SK-N-SH (cell line): ENCODE measurements around the gene SPINK8. TPM values are rescaled to one million over a fixed set of nuclear protein-coding genes. Genes with fewer than 3 reads are reported as not detected.

Experiments
- CTCF ChIA-PET: fragments of 300-600, 350-600 bp; formaldehyde crosslinking; extraction: SDS; loops from one replicate; lab custom pipeline; 2021; lab: Yijun Ruan, JAX
- POLR2A ChIA-PET: fragments of 350-600 bp; sonication (Branson Sonifier 250); formaldehyde crosslinking; extraction: SDS; loops from one replicate; lab custom pipeline; 2020; ENCODE audit warnings: antibody characterized with exemption, inconsistent platforms; lab: Yijun Ruan, JAX
- DNase-seq: peaks from one replicate; pipeline ENCODE4 v3.0.0; 2012
- H2AFZ ChIP-seq: fragments of 200-600 bp; sonication (generic); 2 replicates; pipeline ENCODE4 v1.8.1; 2016; ENCODE audit warnings: antibody characterized with exemption, mild to moderate bottlenecking, low read depth
- H3F3A ChIP-seq: fragments of 200-600 bp; sonication (generic); replicated peaks from 2 replicates; pipeline ENCODE3; 2016; ENCODE audit warnings: antibody characterized with exemption, mild to moderate bottlenecking; ENCODE audit not compliant: insufficient read depth
- H3K27ac ChIP-seq, 2 experiments: fragments of 200-500 bp in 1 of 2; fragments of 200-600 bp in 1 of 2; sonication (Bioruptor generic) in 1 of 2; sonication (generic), shearing (Covaris generic) in 1 of 2; 2 replicates each; pipeline versions ENCODE4 v1.5.1 to v1.6.1; 2014 to 2016; ENCODE audit warnings: low read depth in 2 of 2, inconsistent platforms in 1 of 2, low read length in 1 of 2, mild to moderate bottlenecking in 1 of 2, mixed read lengths in 1 of 2
- H3K27me3 ChIP-seq: fragments of 200-600 bp; sonication (generic), shearing (Covaris generic); 2 replicates; pipeline ENCODE4 v1.6.1; 2016; ENCODE audit warnings: mixed run types; ENCODE audit not compliant: insufficient read depth
- H3K36me3 ChIP-seq, 2 experiments: fragments of 200-500 bp in 1 of 2; fragments of 200-600 bp in 1 of 2; sonication (Bioruptor generic) in 1 of 2; sonication (generic) in 1 of 2; replicated peaks in 1 of 2; 2 replicates each; pipeline versions ENCODE3 to v1.5.1; 2014 to 2016; ENCODE audit warnings: low read length in 1 of 2, mild to moderate bottlenecking in 1 of 2; ENCODE audit not compliant: insufficient read depth in 2 of 2, control insufficient read depth in 1 of 2
- H3K4me1 ChIP-seq, 2 experiments: fragments of 200-500 bp in 1 of 2; fragments of 200-600 bp in 1 of 2; sonication (Bioruptor generic) in 1 of 2; sonication (generic), shearing (Covaris generic) in 1 of 2; 2 replicates each; pipeline versions ENCODE4 v1.5.1 to v1.6.1; 2014 to 2016; ENCODE audit warnings: low read depth in 1 of 2, low read length in 1 of 2, mixed run types in 1 of 2; ENCODE audit not compliant: insufficient read depth in 2 of 2, control insufficient read depth in 1 of 2
- H3K4me2 ChIP-seq: fragments of 200-600 bp; sonication (generic), shearing (Covaris generic); 2 replicates; pipeline ENCODE4 v1.6.1; 2017; ENCODE audit warnings: mixed run types
- H3K4me3 ChIP-seq, 2 experiments: fragments of 200-500 bp in 1 of 2; fragments of 200-600 bp in 1 of 2; sonication (Bioruptor generic) in 1 of 2; sonication (generic), shearing (Covaris generic) in 1 of 2; 2 replicates each; pipeline versions ENCODE4 v1.5.1 to v1.8.1; 2014 to 2016; ENCODE audit warnings: low read depth in 2 of 2, inconsistent platforms in 1 of 2, low read length in 1 of 2, mild to moderate bottlenecking in 1 of 2, mixed read lengths in 1 of 2, moderate library complexity in 1 of 2
- H3K79me2 ChIP-seq: fragments of 200-600 bp; sonication (generic); 2 replicates; pipeline ENCODE4 v1.8.1; 2017; ENCODE audit warnings: mild to moderate bottlenecking; ENCODE audit not compliant: insufficient read depth
- H3K9ac ChIP-seq: fragments of 200-600 bp; sonication (generic); 2 replicates; pipeline ENCODE4 v1.6.1; 2017; ENCODE audit warnings: mixed run types
- H3K9me2 ChIP-seq: fragments of 200-600 bp; sonication (generic); 2 replicates; pipeline ENCODE4 v1.6.1; 2017; ENCODE audit warnings: mixed run types
- H3K9me3 ChIP-seq: fragments of 200-600 bp; sonication (generic); 2 replicates; pipeline ENCODE4 v1.6.1; 2017; ENCODE audit warnings: mixed run types, mild to moderate bottlenecking, moderate library complexity
- H4K20me1 ChIP-seq: fragments of 200-600 bp; sonication (generic); 2 replicates; pipeline ENCODE4 v1.6.1; 2017; ENCODE audit warnings: mild to moderate bottlenecking, mixed run types; ENCODE audit not compliant: insufficient read depth
- ELF1 ChIP-seq: IDR thresholded peaks from 2 replicates; pipeline ENCODE4 v1.4.0; 2012
- EZH2phosphoT487 ChIP-seq: fragments of 200-600 bp; sonication (generic); IDR thresholded peaks from 2 replicates; pipeline ENCODE4 v1.6.1; 2017; ENCODE audit warnings: low read depth, mixed run types, mild to moderate bottlenecking, antibody characterized with exemption, moderate library complexity, borderline replicate concordance
- FOXM1 ChIP-seq: IDR thresholded peaks from 2 replicates; pipeline ENCODE4 v1.4.0; 2012; ENCODE audit warnings: low read depth, mild to moderate bottlenecking
- GABPA ChIP-seq: IDR thresholded peaks from 2 replicates; pipeline ENCODE4 v1.4.0; 2012; ENCODE audit warnings: low read depth, mild to moderate bottlenecking
- GATA2 ChIP-seq: sonication (generic); formaldehyde crosslinking; IDR thresholded peaks from 2 replicates; pipeline ENCODE4 v1.5.0; 2020; ENCODE audit warnings: mild to moderate bottlenecking, missing genetic modification reagents
- JUND ChIP-seq: IDR thresholded peaks from 2 replicates; pipeline ENCODE4 v1.4.0; 2012
- MEF2A ChIP-seq: IDR thresholded peaks from 2 replicates; pipeline ENCODE4 v1.4.0; 2012; ENCODE audit warnings: low read depth, borderline replicate concordance
- NFIC ChIP-seq: IDR thresholded peaks from 2 replicates; pipeline ENCODE4 v1.4.0; 2012; ENCODE audit warnings: borderline replicate concordance
- RFX5 ChIP-seq: IDR thresholded peaks from 2 replicates; pipeline ENCODE4 v1.6.1; 2012; ENCODE audit warnings: mild to moderate bottlenecking, improper control_type of control experiment, low read length
- WGBS: methylation state at CpG from one replicate; pipeline ENCODE4 v1.1.6; 2017; ENCODE audit warnings: low lambda C conversion rate; 5-methylcytosine and 5-hydroxymethylcytosine counted together
- polyA plus RNA-seq, 3 experiments: library from polyadenylated mRNA; depleted of rRNA; stranded (reverse); fragments of >200 nt; gene quantifications; 2 replicates each; pipeline ENCODE4 v1.2.3, GENCODE V29; 2012
- TF ChIP-seq, protein P1 (sequence below): IDR thresholded peaks from 2 replicates; pipeline ENCODE4 v1.4.0; 2012; ENCODE audit warnings: low read depth, borderline replicate concordance
- TF ChIP-seq, protein P2 (sequence below): fragments of 200-600 bp; sonication (generic); IDR thresholded peaks from 2 replicates; pipeline ENCODE4 v1.6.1; 2017; ENCODE audit warnings: antibody characterized with exemption, mild to moderate bottlenecking, moderate library complexity
- TF ChIP-seq, protein P3 (sequence below): fragments of 150-350 bp; IDR thresholded peaks from 2 replicates; pipeline ENCODE4 v1.6.1; 2016; ENCODE audit warnings: mild to moderate bottlenecking, low read depth, low read length
- TF ChIP-seq, protein P4 (sequence below): IDR thresholded peaks from 2 replicates; pipeline ENCODE4; 2012

Gene SPINK8
- polyA plus RNA-seq, 1 of the 3 experiments (the other 2 are of a cell fraction) = not detected

GRCh38 chr3:48268381-48268935 is 65.0 kb downstream of the SPINK8 start:
- no peak for DNase-seq
- Histone ChIP-seq H3K9me3 (no peaks in the 10 kb centered on the region), H3F3A (no peaks in the 10 kb centered on the region), H3K36me3 (peaks cover 4 to 30% of the 10 kb centered on the region in 2 experiments), H4K20me1 (no peaks in the 10 kb centered on the region), H3K27me3 (no peaks in the 10 kb centered on the region), H2AFZ (no peak overlapping the region), H3K79me2 (no peaks in the 10 kb centered on the region), H3K9ac (no peak overlapping the region), H3K4me2 (no peak overlapping the region), H3K4me3 (no peak overlapping the region), H3K9me2 (no peaks in the 10 kb centered on the region), H3K4me1 (no peaks in the 10 kb centered on the region; a peak in 1 of 4 replicates), H3K27ac (no peak overlapping the region)
- ChIA-PET POLR2A (interaction anchor here (0.8 kb wide), 1 partner anchor 171 kb away, joined by 3 read pairs; the partner anchor contains the start of genes CCDC51 and TMA7), CTCF (interaction anchor here (1.2 to 10.9 kb wide), 4 partner anchors 74 to 281 kb away, joined by 3 to 379 read pairs (median 8); partner anchors contain the start of gene PLXNB1)
- WGBS = 92% methylated on average over 10 of the region's 13 CpGs
- TF ChIP-seq RFX5 (no peak), EZH2phosphoT487 (no peak), GABPA (no peak), ELF1 (no peak), GATA2 (no peak), FOXM1 (no peak), MEF2A (no peak), NFIC (no peak), JUND (no peak)
- TF ChIP-seq, protein P1, sequence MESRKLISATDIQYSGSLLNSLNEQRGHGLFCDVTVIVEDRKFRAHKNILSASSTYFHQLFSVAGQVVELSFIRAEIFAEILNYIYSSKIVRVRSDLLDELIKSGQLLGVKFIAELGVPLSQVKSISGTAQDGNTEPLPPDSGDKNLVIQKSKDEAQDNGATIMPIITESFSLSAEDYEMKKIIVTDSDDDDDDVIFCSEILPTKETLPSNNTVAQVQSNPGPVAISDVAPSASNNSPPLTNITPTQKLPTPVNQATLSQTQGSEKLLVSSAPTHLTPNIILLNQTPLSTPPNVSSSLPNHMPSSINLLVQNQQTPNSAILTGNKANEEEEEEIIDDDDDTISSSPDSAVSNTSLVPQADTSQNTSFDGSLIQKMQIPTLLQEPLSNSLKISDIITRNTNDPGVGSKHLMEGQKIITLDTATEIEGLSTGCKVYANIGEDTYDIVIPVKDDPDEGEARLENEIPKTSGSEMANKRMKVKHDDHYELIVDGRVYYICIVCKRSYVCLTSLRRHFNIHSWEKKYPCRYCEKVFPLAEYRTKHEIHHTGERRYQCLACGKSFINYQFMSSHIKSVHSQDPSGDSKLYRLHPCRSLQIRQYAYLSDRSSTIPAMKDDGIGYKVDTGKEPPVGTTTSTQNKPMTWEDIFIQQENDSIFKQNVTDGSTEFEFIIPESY = no peak
- TF ChIP-seq, protein P2, sequence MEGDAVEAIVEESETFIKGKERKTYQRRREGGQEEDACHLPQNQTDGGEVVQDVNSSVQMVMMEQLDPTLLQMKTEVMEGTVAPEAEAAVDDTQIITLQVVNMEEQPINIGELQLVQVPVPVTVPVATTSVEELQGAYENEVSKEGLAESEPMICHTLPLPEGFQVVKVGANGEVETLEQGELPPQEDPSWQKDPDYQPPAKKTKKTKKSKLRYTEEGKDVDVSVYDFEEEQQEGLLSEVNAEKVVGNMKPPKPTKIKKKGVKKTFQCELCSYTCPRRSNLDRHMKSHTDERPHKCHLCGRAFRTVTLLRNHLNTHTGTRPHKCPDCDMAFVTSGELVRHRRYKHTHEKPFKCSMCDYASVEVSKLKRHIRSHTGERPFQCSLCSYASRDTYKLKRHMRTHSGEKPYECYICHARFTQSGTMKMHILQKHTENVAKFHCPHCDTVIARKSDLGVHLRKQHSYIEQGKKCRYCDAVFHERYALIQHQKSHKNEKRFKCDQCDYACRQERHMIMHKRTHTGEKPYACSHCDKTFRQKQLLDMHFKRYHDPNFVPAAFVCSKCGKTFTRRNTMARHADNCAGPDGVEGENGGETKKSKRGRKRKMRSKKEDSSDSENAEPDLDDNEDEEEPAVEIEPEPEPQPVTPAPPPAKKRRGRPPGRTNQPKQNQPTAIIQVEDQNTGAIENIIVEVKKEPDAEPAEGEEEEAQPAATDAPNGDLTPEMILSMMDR = no peak
- TF ChIP-seq, protein P3, sequence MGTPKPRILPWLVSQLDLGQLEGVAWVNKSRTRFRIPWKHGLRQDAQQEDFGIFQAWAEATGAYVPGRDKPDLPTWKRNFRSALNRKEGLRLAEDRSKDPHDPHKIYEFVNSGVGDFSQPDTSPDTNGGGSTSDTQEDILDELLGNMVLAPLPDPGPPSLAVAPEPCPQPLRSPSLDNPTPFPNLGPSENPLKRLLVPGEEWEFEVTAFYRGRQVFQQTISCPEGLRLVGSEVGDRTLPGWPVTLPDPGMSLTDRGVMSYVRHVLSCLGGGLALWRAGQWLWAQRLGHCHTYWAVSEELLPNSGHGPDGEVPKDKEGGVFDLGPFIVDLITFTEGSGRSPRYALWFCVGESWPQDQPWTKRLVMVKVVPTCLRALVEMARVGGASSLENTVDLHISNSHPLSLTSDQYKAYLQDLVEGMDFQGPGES = no peak
- TF ChIP-seq, protein P4, sequence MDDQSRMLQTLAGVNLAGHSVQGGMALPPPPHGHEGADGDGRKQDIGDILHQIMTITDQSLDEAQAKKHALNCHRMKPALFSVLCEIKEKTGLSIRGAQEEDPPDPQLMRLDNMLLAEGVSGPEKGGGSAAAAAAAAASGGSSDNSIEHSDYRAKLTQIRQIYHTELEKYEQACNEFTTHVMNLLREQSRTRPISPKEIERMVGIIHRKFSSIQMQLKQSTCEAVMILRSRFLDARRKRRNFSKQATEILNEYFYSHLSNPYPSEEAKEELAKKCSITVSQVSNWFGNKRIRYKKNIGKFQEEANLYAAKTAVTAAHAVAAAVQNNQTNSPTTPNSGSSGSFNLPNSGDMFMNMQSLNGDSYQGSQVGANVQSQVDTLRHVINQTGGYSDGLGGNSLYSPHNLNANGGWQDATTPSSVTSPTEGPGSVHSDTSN = no peak
- TF ChIP-seq, all 33 proteins: peak for 0
